ENCODE measurements around the gene CDH13. TPM values are rescaled to one million over a fixed set of nuclear protein-coding genes. Genes with fewer than 3 reads are reported as not detected.

The CDH13 gene
- total RNA-seq, 2 experiments from 2014 or later: not detected

GRCh38 chr16:83602761-83603722 lies 976.3 kb downstream of the CDH13 start:
- peaks cover 3% of the 10 kb centered on the region for H3K27me3 Mint-ChIP-seq
- no peak for DNase-seq
- no peak overlapping the region for H3K4me3 Mint-ChIP-seq
- H3K4me1 Mint-ChIP-seq: no peaks in the 10 kb centered on the region
- no peak overlapping the region for H3K27ac Mint-ChIP-seq
- H3K36me3 Mint-ChIP-seq: no peaks in the 10 kb centered on the region
- no peaks in the 10 kb centered on the region for H3K9me3 Mint-ChIP-seq

GRCh38 chr16:83603723-83604570 lies 977.2 kb downstream of the CDH13 start:
- Mint-ChIP-seq H3K27me3 (peaks cover 3% of the 10 kb centered on the region), H3K27ac (no peak overlapping the region), H3K9me3 (no peaks in the 10 kb centered on the region), H3K4me3 (no peak overlapping the region), H3K4me1 (no peaks in the 10 kb centered on the region), H3K36me3 (no peaks in the 10 kb centered on the region)
- no peak for DNase-seq

DNA sequence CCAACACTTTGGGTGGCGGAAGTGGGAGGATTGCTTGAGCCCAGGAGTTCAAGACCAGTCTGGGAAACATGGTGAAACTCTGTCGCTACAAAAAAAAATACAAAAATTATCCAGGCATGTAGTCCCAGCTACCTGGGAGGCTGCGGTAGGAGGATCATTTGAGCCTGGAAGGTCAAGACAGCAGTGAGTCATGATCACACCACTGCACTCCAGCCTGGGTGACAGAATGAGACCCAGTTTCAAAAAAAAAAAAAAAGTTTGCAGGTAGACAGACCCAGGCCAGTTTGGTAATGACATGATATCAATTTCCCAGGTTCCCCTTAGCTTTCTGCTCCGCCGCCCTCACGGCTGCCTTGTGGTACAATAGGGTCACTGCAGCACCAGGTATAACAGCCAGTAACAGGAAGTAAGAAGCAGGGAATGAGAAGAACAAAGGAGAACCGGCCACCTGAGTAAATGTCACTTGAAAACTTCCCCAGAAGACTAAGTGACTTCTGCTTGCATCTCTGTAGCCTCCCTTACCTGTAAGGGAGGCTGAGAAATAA lies 979.8 kb downstream of the CDH13 start:
- Mint-ChIP-seq H3K9me3 (no peaks in the 10 kb centered on the region), H3K27ac (no peak overlapping the region), H3K4me3 (no peak overlapping the region), H3K4me1 (no peaks in the 10 kb centered on the region), H3K27me3 (no peaks in the 10 kb centered on the region), H3K36me3 (no peaks in the 10 kb centered on the region)
- no peak for DNase-seq

DNA sequence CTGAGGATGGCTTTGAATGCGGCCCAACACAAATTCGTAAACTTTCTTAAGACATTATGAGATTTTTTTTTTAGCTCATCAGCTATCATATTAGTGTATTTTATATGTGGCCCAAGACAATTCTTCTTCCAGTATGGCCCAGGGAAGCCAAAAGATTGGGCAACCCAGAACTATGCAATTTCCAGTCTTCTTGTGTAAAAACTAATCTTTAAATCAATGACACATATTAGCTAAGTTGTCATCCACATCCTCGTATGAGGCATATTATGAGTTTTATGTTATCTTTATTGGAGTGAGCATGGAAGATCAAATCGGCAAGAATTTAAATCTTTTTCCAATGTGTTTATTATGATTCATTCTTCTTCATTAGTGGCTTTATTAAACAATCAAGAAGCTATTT lies 982.4 kb downstream of the CDH13 start:
- Mint-ChIP-seq H3K27me3 (no peaks in the 10 kb centered on the region), H3K4me1 (no peaks in the 10 kb centered on the region), H3K36me3 (no peaks in the 10 kb centered on the region), H3K4me3 (no peak overlapping the region), H3K27ac (no peak overlapping the region), H3K9me3 (peaks cover 4% of the 10 kb centered on the region)
- DNase-seq: no peak

DNA sequence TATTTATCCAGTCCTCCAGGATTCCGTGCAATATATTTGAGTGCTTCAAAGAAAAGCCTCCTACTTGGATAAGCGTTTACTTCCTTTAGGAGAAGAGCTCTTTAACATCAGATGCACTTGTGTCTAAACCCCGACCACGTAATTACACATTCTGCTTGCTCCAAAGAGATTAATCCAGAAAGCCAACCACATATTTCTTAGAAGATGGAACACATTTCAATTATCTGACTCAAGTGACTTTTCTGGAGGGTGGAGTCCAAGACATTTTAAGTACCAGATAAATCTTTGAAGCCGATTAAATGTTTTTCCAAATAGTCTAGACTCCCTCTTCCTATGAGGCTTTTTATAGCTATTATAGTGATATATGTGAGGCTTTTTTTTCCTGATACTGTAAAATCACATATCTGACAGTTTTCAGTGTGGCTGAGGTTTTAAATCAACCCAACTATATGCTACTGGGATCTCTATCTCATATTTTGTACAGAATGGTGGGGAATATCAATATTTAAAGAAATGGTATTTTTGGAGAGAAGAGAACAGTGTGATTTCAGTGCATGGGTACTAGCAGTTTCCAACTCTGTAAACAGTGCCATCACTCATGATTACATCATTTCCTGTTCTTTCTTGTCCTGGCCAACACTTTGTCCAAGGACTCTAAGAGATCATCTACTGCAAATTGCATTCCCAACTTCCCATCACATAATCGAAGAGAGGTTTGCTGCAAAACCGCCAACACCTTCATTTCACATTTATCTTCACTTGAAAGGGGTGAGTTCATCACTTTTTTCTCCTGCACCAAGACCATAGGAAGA lies 988.6 kb downstream of the CDH13 start:
- H3K4me1 Mint-ChIP-seq: no peaks in the 10 kb centered on the region
- no peak overlapping the region for H3K27ac Mint-ChIP-seq
- DNase-seq: no peak
- peaks cover 4% of the 10 kb centered on the region for H3K9me3 Mint-ChIP-seq
- H3K36me3 Mint-ChIP-seq: no peaks in the 10 kb centered on the region
- peaks cover 7% of the 10 kb centered on the region for H3K27me3 Mint-ChIP-seq
- H3K4me3 Mint-ChIP-seq: no peak overlapping the region

DNA sequence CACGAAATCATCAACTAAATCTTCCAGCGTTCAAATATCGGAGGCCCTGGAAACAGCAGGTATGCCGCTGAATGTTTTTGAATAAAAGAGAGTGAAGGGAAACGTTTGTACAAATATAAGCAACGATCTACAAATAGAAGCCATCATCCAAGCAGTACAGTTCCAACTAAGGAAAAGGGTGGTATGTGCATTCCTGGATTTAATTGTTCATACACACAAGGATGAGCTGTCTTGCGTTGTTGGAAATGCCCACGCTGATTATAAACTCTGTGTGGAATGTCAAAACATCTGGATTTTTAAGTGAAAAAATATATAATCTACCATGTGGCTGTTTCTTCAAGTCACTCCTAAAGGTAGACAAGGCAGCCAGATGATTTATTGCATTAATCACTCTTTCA lies 989.2 kb downstream of the CDH13 start:
- H3K4me3 Mint-ChIP-seq: no peak overlapping the region
- peaks cover 7% of the 10 kb centered on the region for H3K27me3 Mint-ChIP-seq
- H3K36me3 Mint-ChIP-seq: no peaks in the 10 kb centered on the region
- no peaks in the 10 kb centered on the region for H3K4me1 Mint-ChIP-seq
- DNase-seq: no peak
- H3K9me3 Mint-ChIP-seq: peaks cover 4% of the 10 kb centered on the region
- no peak overlapping the region for H3K27ac Mint-ChIP-seq

DNA sequence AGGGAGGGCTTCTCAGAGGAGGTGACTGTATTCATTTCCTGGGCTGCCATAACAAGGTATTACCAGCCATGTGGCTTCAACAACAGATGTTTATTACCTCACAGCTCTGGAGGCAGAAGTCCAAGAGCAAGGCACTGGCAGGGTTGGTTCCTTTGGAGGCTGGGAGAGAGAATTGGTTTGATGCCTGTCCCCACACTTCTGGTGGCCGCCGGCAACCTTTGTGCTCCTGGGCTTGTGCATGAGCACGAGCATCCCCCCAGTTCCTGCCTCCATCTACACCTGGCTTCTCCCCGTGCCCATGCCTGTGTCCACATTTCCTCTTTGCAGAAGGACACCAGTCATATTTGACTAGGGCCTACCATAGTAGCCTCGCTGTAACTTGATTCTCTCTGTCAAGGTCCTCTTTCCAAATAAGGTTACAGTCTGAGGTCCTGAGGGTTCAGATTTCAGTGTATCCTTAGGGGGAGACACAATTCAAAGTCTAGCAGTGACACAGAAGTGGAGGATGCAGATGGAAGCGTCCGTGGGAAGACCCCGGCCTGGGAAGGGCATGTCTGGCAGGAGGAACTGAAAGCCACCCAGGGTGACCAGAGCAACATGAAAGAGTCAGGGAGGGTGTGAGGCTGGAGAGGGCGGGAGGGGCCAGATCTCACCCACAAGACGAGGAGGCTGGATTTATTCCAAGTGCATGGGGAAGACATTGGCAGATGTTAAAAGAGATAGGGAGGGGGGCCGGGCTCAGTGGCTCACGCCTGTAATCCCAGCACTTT lies 992.8 kb downstream of the CDH13 start:
- Mint-ChIP-seq H3K4me3 (no peak overlapping the region), H3K27me3 (peaks cover 7% of the 10 kb centered on the region)
- DNase-seq: no peak

DNA sequence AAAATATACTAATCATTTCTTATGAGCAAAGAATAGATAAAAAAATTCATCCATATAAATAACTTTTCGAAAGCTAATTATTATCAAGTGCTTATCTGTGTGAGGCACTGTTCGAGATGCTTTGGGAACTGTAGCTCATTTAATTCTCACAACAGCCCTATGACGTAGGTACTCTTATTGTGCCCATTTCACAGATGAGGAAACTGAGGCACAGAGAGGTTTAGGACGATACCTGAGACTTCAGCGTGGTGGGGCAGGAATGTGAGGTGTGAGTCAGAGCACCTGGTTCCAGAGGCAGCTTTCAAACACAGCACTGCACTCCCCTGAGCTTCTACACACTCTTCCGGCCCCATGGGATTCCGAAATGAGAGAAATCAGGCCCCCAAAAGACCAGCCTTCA lies 995.2 kb downstream of the CDH13 start:
- no peaks in the 10 kb centered on the region for H3K4me1 Mint-ChIP-seq
- no peaks in the 10 kb centered on the region for H3K9me3 Mint-ChIP-seq
- no peaks in the 10 kb centered on the region for H3K36me3 Mint-ChIP-seq
- H3K27ac Mint-ChIP-seq: no peak overlapping the region
- no peak for DNase-seq
- no peaks in the 10 kb centered on the region for H3K27me3 Mint-ChIP-seq
- no peak overlapping the region for H3K4me3 Mint-ChIP-seq

More for the DNA sequence above, 992.8 kb downstream of the CDH13 start:
- no peaks in the 10 kb centered on the region for H3K36me3 Mint-ChIP-seq
- H3K9me3 Mint-ChIP-seq: no peaks in the 10 kb centered on the region
- no peaks in the 10 kb centered on the region for H3K4me1 Mint-ChIP-seq
- no peak overlapping the region for H3K27ac Mint-ChIP-seq

GRCh38 chr16:83623091-83623730 lies 996.4 kb downstream of the CDH13 start:
- Mint-ChIP-seq H3K27me3 (no peaks in the 10 kb centered on the region), H3K4me1 (no peaks in the 10 kb centered on the region), H3K4me3 (no peak overlapping the region), H3K36me3 (no peaks in the 10 kb centered on the region), H3K9me3 (no peaks in the 10 kb centered on the region), H3K27ac (no peak overlapping the region)
- DNase-seq: no peak

DNA sequence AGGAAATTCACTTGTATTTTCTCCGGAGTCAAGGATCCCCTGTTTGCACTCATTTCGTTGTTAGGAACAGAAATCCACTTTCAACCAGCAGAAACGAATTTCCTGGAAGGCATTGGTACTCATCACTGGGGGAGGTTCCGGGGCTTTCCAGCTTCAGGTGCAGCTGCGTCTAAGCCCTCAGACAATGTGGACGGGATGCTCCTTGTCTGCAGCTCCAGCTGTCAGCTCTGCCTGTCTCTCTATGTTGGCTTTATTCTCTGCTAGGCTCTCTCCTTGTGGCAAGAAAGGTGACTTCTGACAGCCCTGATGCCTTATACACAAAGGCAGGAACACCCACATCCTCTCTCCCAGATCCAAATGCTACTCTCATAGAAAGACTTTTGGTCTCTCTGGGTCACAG lies 997.1 kb downstream of the CDH13 start:
- no peaks in the 10 kb centered on the region for H3K36me3 Mint-ChIP-seq
- no peak overlapping the region for H3K4me3 Mint-ChIP-seq
- H3K27ac Mint-ChIP-seq: no peak overlapping the region
- H3K4me1 Mint-ChIP-seq: no peaks in the 10 kb centered on the region
- no peak for DNase-seq
- no peaks in the 10 kb centered on the region for H3K9me3 Mint-ChIP-seq
- H3K27me3 Mint-ChIP-seq: no peaks in the 10 kb centered on the region

DNA sequence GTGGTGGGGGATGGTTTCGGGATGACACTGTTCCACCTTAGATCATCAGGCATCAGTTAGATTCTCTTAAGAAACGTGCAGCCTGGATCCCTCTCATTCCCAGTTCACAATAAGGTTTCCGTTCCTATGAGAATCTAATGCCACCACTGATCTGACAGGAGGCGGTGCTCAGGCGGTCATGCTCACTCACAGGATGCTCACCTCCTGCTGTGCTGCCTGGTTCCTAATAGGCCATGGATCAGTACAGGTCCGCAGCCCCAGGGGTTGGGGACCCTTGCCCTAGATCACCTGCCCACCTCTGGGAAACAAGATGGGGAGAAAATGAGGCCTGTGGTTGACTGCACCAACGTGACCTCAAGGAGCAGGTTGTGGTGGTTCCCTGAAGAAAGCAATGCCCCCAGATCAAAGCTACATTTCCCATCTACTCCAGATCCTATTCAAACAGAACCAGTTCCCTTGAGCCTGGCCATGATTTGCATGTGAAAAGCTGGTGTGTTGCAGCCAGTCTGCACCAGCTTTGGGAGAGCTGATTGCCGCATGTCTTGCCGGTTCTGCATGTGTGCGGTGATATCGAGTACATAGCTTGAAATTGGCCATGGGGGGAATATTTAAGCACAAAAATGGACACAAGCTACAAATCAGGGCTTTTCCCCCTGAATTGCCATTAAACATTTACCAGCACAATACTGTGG lies 997.8 kb downstream of the CDH13 start:
- Mint-ChIP-seq H3K36me3 (no peaks in the 10 kb centered on the region), H3K27me3 (no peaks in the 10 kb centered on the region)

GRCh38 chr16:83626204-83626603 lies 999.4 kb downstream of the CDH13 start:
- DNase-seq: no peak
- no peaks in the 10 kb centered on the region for H3K4me1 Mint-ChIP-seq
- H3K27ac Mint-ChIP-seq: no peak overlapping the region
- H3K9me3 Mint-ChIP-seq: no peaks in the 10 kb centered on the region
- H3K27me3 Mint-ChIP-seq: no peaks in the 10 kb centered on the region
- H3K36me3 Mint-ChIP-seq: no peaks in the 10 kb centered on the region
- no peak overlapping the region for H3K4me3 Mint-ChIP-seq

More for the DNA sequence above, 997.8 kb downstream of the CDH13 start:
- no peak for DNase-seq
- Mint-ChIP-seq H3K9me3 (no peaks in the 10 kb centered on the region), H3K4me3 (no peak overlapping the region), H3K4me1 (no peaks in the 10 kb centered on the region), H3K27ac (no peak overlapping the region)

- DNase-seq: no peak
These were observed 999.9 kb downstream of the CDH13 start for GRCh38 chr16:83626676-83627075.

More at GRCh38 chr16:83626676-83627075, 999.9 kb downstream of the CDH13 start:
- no peaks in the 10 kb centered on the region for H3K36me3 Mint-ChIP-seq
- H3K4me3 Mint-ChIP-seq: no peak overlapping the region
- H3K9me3 Mint-ChIP-seq: no peaks in the 10 kb centered on the region
- no peak overlapping the region for H3K27ac Mint-ChIP-seq
- H3K4me1 Mint-ChIP-seq: no peaks in the 10 kb centered on the region
- no peaks in the 10 kb centered on the region for H3K27me3 Mint-ChIP-seq

Data from activated naive CD8-positive, alpha-beta T cell treated with anti-CD3 and anti-CD28 coated beads for 36 hours (primary cell).